CD14-positive monocyte (primary cell): Measurements from ENCODE around the gene CNIH3. TPM values are rescaled to one million over a fixed set of nuclear protein-coding genes. Genes with fewer than 3 reads are reported as not detected.

Source experiments
- DNase-seq, 3 donors: peaks; one replicate each; pipeline ENCODE4 v3.0.0-alpha.2; 2011 to 2022
- H2AFZ ChIP-seq: 2 replicates; pipeline ENCODE4 v1.6.0; 2012; ENCODE audit warnings: mild to moderate bottlenecking, low read depth, low read length, inconsistent platforms; ENCODE audit not compliant: insufficient read depth, poor library complexity, severe bottlenecking
- H3K27ac ChIP-seq, 2 donors: 1 replicate in 1 of 2; 2 replicates in 1 of 2; pipeline ENCODE4 v1.5.1; 2012 to 2013; ENCODE audit warnings: low read length in 2 of 2, control low read depth in 1 of 2, inconsistent platforms in 1 of 2, low read depth in 1 of 2, mild to moderate bottlenecking in 1 of 2
- H3K27me3 ChIP-seq, 2 donors: one replicate each; pipeline versions ENCODE4 v1.6.0 to v1.6.1; 2011 to 2013; ENCODE audit warnings: low read length in 2 of 2; ENCODE audit not compliant: control insufficient read depth in 2 of 2, insufficient read depth in 2 of 2
- H3K36me3 ChIP-seq, 2 donors: replicated peaks in 1 of 2; 1 replicate in 1 of 2; 2 replicates in 1 of 2; pipeline versions ENCODE4 v1.5.1 to v1.6.1; 2012 to 2013; ENCODE audit warnings: low read length in 2 of 2, control low read depth in 1 of 2, inconsistent platforms in 1 of 2, mild to moderate bottlenecking in 1 of 2; ENCODE audit not compliant: insufficient read depth in 2 of 2, control insufficient read depth in 1 of 2
- H3K4me1 ChIP-seq, 2 donors: 1 replicate in 1 of 2; 2 replicates in 1 of 2; pipeline versions ENCODE4 v1.5.1 to v1.6.1; 2012 to 2013; ENCODE audit warnings: low read length in 2 of 2, control low read depth in 1 of 2, inconsistent platforms in 1 of 2, mild to moderate bottlenecking in 1 of 2, moderate library complexity in 1 of 2; ENCODE audit not compliant: insufficient read depth in 2 of 2, control insufficient read depth in 1 of 2
- H3K4me2 ChIP-seq: replicated peaks from 2 replicates; pipeline ENCODE3; 2012; ENCODE audit warnings: low read length, moderate library complexity, mild to moderate bottlenecking; ENCODE audit not compliant: poor library complexity, severe bottlenecking; ENCODE audit errors: extremely low read depth
- H3K4me3 ChIP-seq, 3 experiments: fragments of 200-600 bp in 1 of 3; sonication (generic) in 1 of 3; replicated peaks in 1 of 3; 1 replicate in 2 of 3; 2 replicates in 1 of 3; pipeline ENCODE4 v1.5.1; 2011 to 2013; ENCODE audit warnings: low read length in 3 of 3, mild to moderate bottlenecking in 3 of 3, control low read depth in 2 of 3, low read depth in 2 of 3, inconsistent platforms in 1 of 3, moderate library complexity in 1 of 3
- H3K79me2 ChIP-seq: 2 replicates; pipeline ENCODE4 v1.6.0; 2012; ENCODE audit warnings: mild to moderate bottlenecking, control low read depth, inconsistent platforms, low read length, moderate library complexity; ENCODE audit not compliant: insufficient read depth
- H3K9ac ChIP-seq: 2 replicates; pipeline ENCODE4 v1.6.0; 2017; ENCODE audit warnings: low read length, mild to moderate bottlenecking; ENCODE audit not compliant: insufficient read depth, poor library complexity, severe bottlenecking
- H3K9me3 ChIP-seq, 2 donors: replicated peaks in 1 of 2; 1 replicate in 1 of 2; 2 replicates in 1 of 2; pipeline versions ENCODE4 v1.5.1 to v1.6.1; 2012 to 2013; ENCODE audit warnings: low read length in 2 of 2, control low read depth in 1 of 2; ENCODE audit not compliant: control insufficient read depth in 1 of 2, insufficient read depth in 1 of 2
- H4K20me1 ChIP-seq: 2 replicates; pipeline ENCODE4 v1.6.0; 2012; ENCODE audit warnings: mild to moderate bottlenecking, low read length, control low read depth, moderate library complexity; ENCODE audit not compliant: insufficient read depth
- H3K27ac Mint-ChIP-seq, 7 donors: one replicate each; pipeline ENCODE4 v1.8.0; 2020; ENCODE audit warnings: mild to moderate bottlenecking in 7 of 7, mixed read lengths in 7 of 7, moderate library complexity in 6 of 7, inconsistent platforms in 2 of 7
- H3K27me3 Mint-ChIP-seq, 3 donors: one replicate each; pipeline ENCODE4 v1.8.0; 2021 to 2022; ENCODE audit warnings: low read depth in 3 of 3, mild to moderate bottlenecking in 3 of 3, mixed read lengths in 3 of 3, moderate library complexity in 3 of 3, inconsistent platforms in 1 of 3
- H3K36me3 Mint-ChIP-seq, 2 donors: one replicate each; pipeline ENCODE4 v1.8.0; 2020; ENCODE audit warnings: mixed read lengths in 2 of 2, inconsistent platforms in 1 of 2, mild to moderate bottlenecking in 1 of 2
- H3K4me1 Mint-ChIP-seq: one replicate; pipeline ENCODE4 v1.8.0; 2020; ENCODE audit warnings: mild to moderate bottlenecking, mixed read lengths
- H3K4me3 Mint-ChIP-seq, 2 donors: one replicate each; pipeline ENCODE4 v1.8.0; 2020; ENCODE audit warnings: mild to moderate bottlenecking in 2 of 2, mixed read lengths in 2 of 2, moderate library complexity in 1 of 2
- H3K9me3 Mint-ChIP-seq, 7 donors: one replicate each; pipeline ENCODE4 v1.8.0; 2020 to 2022; ENCODE audit warnings: mixed read lengths in 7 of 7, mild to moderate bottlenecking in 6 of 7, moderate library complexity in 6 of 7, inconsistent platforms in 2 of 7
- WGBS: methylation state at CpG from one replicate; pipeline ENCODE4 v1.1.5; 2013; ENCODE audit warnings: missing lambda C conversion rate; ENCODE audit not compliant: insufficient coverage; 5-methylcytosine and 5-hydroxymethylcytosine counted together
- intact Hi-C, 2 donors: fragments of 100-400 bp; cut with micrococcal nuclease; formaldehyde crosslinking; loops; one replicate each; pipeline versions ENCODE4 v1.15.0 to v1.15.1; 2023
- polyA plus RNA-seq, 3 donors: library from polyadenylated mRNA; depleted of rRNA in 1 of 3; unstranded in 2 of 3; stranded (reverse) in 1 of 3; fragments of 300-500 nt in 2 of 3; fragments of >200 nt in 1 of 3; fragmentation: Illumina TruSeq in 2 of 3; gene quantifications; 1 replicate in 2 of 3; 2 replicates in 1 of 3; pipeline ENCODE4 v1.2.3, GENCODE V29; 2012 to 2021
- TF ChIP-seq, protein P1 (sequence below): fragments of 200-600 bp; IDR thresholded peaks from one replicate; pipeline ENCODE4 v1.8.0; 2022; ENCODE audit warnings: antibody characterized with exemption, mild to moderate bottlenecking

CNIH3 gene
- polyA plus RNA-seq, 3 donors, result 0.37 TPM; not detected in 2

DNA sequence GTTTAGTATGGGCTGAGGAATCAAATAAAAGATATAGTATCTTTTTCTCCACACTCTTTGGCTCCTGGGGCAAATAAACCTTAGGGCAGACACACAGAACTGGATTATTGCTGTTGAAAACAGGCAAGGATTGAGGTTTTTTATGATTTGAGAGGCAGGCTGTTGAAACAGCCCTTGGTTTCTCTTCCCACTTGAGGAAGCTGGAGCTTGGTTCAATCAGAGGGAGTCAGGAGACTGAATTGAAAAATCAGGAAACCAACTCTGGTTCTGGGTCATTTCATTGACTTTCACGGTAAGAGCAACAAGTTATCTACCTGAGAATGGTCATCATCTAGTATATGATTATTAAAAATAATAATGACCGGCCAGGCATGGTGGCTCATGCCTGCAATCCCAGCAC is 108.4 kb downstream of the CNIH3 start:
- no peaks in the 10 kb centered on the region for H3K36me3 Mint-ChIP-seq
- H3K4me3 ChIP-seq, result no peak overlapping the region
- H3K4me3 Mint-ChIP-seq, result no peak overlapping the region
- H3K36me3 ChIP-seq, result no peaks in the 10 kb centered on the region
- H3K79me2 ChIP-seq, result no peaks in the 10 kb centered on the region
- H2AFZ ChIP-seq, result no peak overlapping the region
- H3K9ac ChIP-seq, result no peak overlapping the region
- H4K20me1 ChIP-seq, result no peaks in the 10 kb centered on the region
- no peak for DNase-seq
- TF ChIP-seq, protein P1, sequence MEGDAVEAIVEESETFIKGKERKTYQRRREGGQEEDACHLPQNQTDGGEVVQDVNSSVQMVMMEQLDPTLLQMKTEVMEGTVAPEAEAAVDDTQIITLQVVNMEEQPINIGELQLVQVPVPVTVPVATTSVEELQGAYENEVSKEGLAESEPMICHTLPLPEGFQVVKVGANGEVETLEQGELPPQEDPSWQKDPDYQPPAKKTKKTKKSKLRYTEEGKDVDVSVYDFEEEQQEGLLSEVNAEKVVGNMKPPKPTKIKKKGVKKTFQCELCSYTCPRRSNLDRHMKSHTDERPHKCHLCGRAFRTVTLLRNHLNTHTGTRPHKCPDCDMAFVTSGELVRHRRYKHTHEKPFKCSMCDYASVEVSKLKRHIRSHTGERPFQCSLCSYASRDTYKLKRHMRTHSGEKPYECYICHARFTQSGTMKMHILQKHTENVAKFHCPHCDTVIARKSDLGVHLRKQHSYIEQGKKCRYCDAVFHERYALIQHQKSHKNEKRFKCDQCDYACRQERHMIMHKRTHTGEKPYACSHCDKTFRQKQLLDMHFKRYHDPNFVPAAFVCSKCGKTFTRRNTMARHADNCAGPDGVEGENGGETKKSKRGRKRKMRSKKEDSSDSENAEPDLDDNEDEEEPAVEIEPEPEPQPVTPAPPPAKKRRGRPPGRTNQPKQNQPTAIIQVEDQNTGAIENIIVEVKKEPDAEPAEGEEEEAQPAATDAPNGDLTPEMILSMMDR, result no peak
- intact Hi-C loops, result no loop called here
- H3K4me1 Mint-ChIP-seq, result peaks cover 17% of the 10 kb centered on the region
- H3K4me2 ChIP-seq, result no peak overlapping the region
- no peaks in the 10 kb centered on the region for H3K27me3 ChIP-seq
- no peaks in the 10 kb centered on the region for H3K9me3 ChIP-seq
- H3K27me3 Mint-ChIP-seq, result peaks cover 2 to 4% (median 3%) of the 10 kb centered on the region in 3 donors
- H3K27ac Mint-ChIP-seq, result no peak overlapping the region
- no peak overlapping the region for H3K27ac ChIP-seq
- no CpG with 5 or more reads among the region's 2 CpGs for WGBS
- no peaks in the 10 kb centered on the region for H3K9me3 Mint-ChIP-seq
- peaks cover 7 to 12% of the 10 kb centered on the region in 2 donors for H3K4me1 ChIP-seq

DNA sequence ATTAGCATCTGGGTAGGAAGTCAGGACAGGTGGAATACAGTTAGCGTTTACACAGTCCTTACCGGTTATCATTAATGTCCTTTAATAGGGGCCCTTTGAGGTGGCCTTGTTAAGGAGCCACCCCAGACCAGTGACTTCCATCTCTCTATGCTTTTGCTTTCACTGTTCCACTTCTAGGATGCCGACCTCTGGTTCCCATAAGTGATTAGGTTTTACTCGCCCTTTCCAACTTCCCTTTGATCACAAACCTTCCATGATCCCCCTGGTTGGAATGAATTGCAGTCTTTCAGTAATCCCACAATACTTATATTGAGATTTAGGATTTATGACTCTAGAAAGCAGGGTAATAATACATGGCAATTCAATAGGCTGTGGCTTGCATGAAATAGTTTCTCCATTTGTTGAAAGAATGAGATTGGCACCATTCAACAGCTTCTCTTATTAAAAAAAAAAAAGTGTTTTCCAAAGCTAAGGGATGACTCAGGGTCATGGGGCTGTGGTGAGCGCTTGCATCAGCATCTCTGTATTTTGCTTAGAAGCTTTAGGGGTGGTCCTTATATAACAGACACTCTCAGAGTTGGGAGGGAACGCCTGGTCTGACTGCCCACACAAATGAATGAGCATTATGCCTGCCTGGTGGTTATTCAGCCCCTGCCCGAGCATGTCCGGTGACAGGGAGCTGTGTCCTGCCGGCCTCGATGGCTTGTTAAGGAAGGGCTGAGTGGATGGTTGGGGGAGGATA is 110.5 kb downstream of the CNIH3 start:
- no peaks in the 10 kb centered on the region for H3K36me3 Mint-ChIP-seq
- WGBS, result 67% methylated on average over 3 of the region's 10 CpGs
- H3K4me1 Mint-ChIP-seq, result peaks cover 22% of the 10 kb centered on the region
- Histone ChIP-seq H4K20me1 (no peaks in the 10 kb centered on the region), H3K4me2 (no peak overlapping the region), H3K4me3 (no peak overlapping the region), H3K27ac (no peak overlapping the region), H3K9me3 (no peaks in the 10 kb centered on the region), H3K9ac (no peak overlapping the region), H3K36me3 (no peaks in the 10 kb centered on the region), H3K27me3 (no peaks in the 10 kb centered on the region), H3K4me1 (peaks cover 7 to 12% of the 10 kb centered on the region in 2 donors), H3K79me2 (no peaks in the 10 kb centered on the region), H2AFZ (no peak overlapping the region)
- H3K27me3 Mint-ChIP-seq, result peaks cover 0 to 4% (median 3%) of the 10 kb centered on the region in 3 donors
- TF ChIP-seq, protein P1, result no peak
- H3K4me3 Mint-ChIP-seq, result no peak overlapping the region
- intact Hi-C loops, result no loop called here
- H3K27ac Mint-ChIP-seq, result peak overlapping the region in 6 of 7 donors; percentile 16 to 68 (median 42)
- DNase-seq, result peak; percentile 8 to 60 (median 27)
- no peaks in the 10 kb centered on the region for H3K9me3 Mint-ChIP-seq
